Gastrocnemius medialis (tissue), 4 donors: Measurements from ENCODE around the gene SIKE1.

Experiments used
- CTCF ChIP-seq, 5 experiments: fragments of 450-650 bp in 3 of 5; fragments of 200-600 bp in 2 of 5; sonication (generic) in 2 of 5; IDR thresholded peaks in 4 of 5; conservative IDR thresholded peaks in 1 of 5; 1 replicate in 4 of 5; 2 replicates in 1 of 5; pipeline ENCODE4 v1.5.1; 2016 to 2019; ENCODE audit warnings: antibody characterized with exemption in 5 of 5, mild to moderate bottlenecking in 3 of 5, moderate library complexity in 3 of 5
- POLR2A ChIP-seq, 2 donors: fragments of 450-650 bp; IDR thresholded peaks; one replicate each; pipeline ENCODE4 v1.6.1; 2017; ENCODE audit warnings: antibody characterized with exemption in 2 of 2, mild to moderate bottlenecking in 2 of 2, moderate library complexity in 2 of 2

- TF ChIP-seq POLR2A (IDR thresholded peaks at IDR 0.05) = no peak
- TF ChIP-seq CTCF (IDR thresholded peaks at IDR 0.05 in 4 of 5, conservative IDR thresholded peaks at IDR 0.05 in 1 of 5) = no peak
Observed at GRCh38 chr1:114782476-114782875, 2.0 kb upstream of the SIKE1 start.
